Activated CD8-positive, alpha-beta memory T cell treated with anti-CD3 and anti-CD28 coated beads, Interleukin-2, amount 50 U/mL, for 1 hour (primary cell): ENCODE measurements around the gene ANKRD16.
"Not testable (repeated sequence)": the region's sequence is repeated elsewhere in the genome, so short reads cannot be mapped to it uniquely, and the experiment has no call there.

Source experiments
- DNase-seq: peaks from one replicate; pipeline ENCODE4 v3.0.0-alpha.2; 2020; ENCODE audit errors: extremely low read depth

Gene ANKRD16

DNA sequence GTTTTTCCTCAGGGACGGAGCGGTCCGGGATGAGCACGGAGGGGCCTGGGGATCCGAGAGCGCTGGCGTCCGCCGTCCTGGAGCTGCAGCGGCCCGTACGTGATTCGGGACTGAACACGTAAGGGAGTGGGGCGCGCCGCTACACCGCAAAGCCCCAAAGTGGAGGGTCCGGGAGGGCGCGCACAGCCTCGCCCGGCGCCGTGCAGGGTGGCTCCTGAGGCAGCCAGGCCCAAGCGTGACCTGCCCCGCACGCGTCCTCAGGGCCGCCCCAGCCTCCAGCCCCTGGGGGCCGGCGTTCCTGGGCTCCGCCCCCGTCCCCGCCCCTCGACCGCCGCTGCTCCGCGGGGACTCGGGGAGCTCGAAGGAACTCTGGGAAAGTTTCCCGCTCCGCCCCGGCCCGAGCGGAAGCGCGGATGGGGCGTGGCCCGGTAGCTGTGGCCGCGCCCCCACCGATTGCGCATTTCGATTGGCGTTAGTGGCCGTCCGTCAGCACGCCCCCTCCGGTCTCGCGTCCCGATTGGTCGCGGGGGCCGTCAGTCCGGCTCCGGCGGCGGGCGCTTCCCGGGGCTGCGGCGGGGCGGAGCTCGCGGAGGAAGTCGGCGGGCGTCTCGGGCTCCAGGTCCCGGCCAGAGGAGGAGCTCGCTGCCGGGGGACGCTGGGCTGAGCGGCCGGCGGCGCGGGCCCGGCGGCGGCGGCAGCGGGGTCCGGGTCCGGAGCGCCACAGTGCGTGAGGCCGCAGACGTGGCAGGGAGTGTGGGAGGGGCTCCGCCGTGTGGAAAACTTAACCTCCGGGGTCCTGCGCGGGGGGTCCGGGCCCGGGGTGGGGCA lies at the start of gene ANKRD16, which contains the start of gene FBH1:
ANKRD16 (minus strand) TSS at position 270 of the 828 bp plus-strand sequence. CDS start 539 bp downstream, outside the sequence.
FBH1 (plus strand) TSS at position 620 of the 828 bp plus-strand sequence; CDS start at position 723, 103 bp downstream.
- peak; percentile 84 for DNase-seq

DNA sequence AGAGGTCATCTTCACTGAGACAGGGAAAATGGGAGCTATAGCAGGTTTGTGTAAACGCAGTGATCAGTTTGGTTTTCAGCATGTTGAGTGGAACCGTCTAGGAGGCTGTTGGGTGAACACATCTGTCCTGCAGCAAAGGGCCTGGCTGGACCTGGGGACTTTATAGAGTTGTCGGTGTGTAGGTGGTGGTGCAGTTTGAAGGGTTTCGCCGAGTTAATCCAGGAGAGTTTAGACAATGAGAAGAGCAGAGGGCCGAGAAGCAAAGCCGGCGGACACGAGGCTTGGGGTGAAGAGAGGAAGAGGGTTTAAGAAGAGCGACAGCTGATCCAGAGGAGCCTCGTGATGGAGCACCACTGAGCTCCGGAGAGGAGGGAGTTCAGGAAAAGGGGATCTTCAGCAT lies 48.6 kb upstream of the ANKRD16 start:
- DNase-seq: no peak

DNA sequence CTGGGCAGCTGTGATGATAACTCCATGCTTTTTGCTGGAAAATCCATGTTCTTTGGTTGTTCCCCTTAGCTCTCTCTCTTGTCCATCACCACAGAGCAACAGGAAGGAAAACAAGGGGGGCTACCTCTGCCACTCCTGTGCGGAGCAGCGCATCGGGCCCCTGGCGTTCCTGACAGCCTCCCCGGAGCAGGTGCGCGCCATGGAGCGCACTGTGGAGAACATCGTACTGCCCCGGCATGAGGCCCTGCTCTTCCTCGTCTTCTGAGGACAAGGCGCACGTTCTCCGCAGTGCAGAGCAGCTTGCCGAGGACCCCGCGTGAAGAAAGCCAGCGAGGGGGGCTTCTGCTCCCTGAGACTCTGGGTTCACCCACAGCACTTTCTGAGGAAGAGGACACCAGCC lies 47.3 kb upstream of the ANKRD16 start:
- no peak for DNase-seq

DNA sequence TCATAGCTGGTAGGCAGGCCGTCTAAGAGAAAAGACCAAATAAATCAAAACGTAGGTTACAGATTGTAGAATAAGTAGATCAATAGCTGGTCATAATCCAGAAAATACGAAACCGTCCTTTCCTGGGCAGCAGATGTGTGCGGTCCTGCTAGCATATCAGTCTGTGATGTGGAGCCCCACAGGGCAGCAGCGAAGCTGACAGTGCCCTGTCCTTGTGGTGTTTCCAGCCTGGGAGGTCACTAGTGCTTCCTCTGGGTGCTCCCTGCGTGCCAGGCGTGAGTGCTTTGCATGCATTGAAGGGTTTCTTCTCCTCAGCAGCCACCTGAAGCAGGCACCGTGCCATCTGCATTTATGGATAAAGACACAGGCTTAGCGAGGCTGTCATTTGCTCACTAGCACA lies 45.9 kb upstream of the ANKRD16 start:
- no peak for DNase-seq

DNA sequence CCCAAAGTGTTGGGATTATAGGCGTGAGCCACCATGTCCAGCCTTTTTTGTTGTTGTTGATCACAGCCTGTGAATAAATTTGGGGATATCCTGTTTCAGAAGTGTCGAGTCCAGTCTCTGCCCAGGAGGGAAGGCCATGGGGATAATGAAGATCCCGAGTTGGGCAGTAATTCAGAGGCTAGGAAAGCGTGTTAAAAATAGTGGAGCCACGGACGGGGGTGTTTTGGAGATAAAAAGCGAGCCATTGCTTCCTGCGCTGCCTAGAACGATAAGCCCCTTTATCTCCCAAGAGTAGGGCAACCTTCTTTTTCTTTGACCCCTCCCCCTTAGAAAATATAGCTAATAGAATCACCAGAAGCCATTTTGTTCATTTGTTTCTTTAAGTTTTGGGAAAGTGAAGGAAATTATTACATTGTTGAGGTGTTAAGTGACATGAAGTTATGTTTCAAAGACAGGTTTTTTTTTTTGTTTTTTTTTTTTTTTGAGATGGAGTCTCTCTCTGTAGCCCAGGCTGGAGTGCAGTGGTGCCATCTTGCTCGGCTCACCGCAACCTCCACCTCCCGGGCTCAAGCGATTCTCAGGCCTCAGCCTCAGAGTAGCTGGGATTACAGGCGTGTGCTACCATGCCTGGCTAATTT lies 44.3 kb upstream of the ANKRD16 start:
- no peak for DNase-seq

DNA sequence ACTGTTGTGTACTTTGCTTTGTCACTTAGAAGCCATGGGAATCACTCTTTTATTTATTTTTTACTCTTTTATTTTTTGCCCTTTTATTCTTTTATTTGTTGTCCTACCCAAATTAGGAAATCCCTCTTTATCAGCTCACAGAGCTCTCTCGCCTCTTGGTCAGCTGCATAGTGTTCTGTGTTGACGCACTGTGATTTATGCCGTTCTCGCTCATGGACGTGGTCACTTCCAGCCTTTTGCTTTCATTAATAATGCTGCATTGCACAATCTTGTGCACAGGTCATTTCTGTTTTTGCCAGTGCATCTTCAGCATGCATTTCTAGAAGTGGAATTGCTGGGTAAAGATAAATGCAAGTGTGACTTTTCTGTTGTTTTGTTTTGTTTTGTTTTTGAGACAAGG lies 42.7 kb upstream of the ANKRD16 start:
- no peak for DNase-seq

DNA sequence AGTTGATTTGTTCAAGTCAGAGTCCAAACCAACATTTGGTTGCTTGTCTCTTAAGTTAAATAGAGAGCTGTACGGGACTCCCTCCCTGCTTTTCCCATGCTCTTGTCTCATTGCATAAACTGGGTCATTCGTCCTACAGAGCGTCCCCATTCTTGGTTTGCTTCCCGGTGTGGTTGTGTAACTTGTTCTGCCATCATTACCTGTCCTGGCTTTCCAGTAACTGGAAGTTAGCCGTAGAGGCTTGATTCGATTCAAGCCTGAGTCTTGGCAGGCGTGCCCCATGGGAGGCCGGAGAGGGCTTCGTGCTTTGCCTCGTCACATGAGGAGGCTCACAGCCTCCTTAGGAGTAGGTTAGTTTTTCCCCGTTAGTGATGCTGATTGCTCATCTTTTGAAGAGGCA lies 40.6 kb upstream of the ANKRD16 start:
- DNase-seq: no peak

DNA sequence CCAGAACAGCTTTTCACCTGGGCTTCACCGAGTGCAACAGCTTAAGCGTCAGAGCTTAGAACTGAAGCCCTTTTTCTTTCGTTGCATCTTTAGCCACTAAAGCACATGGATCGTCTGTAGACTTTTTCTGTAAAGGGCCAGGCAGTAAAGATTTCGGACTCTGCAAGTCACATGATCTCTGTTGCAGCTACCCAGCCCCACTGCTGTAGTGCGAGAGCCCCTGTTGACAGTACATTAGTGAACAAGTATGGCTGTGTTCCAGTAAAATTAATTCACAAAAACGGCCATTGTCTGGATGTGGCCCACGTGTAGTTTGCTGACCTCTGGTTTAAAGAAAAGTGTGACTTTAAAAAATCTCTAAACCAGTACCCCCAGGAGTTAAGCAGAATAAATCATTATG lies 39.7 kb upstream of the ANKRD16 start:
- no peak for DNase-seq

DNA sequence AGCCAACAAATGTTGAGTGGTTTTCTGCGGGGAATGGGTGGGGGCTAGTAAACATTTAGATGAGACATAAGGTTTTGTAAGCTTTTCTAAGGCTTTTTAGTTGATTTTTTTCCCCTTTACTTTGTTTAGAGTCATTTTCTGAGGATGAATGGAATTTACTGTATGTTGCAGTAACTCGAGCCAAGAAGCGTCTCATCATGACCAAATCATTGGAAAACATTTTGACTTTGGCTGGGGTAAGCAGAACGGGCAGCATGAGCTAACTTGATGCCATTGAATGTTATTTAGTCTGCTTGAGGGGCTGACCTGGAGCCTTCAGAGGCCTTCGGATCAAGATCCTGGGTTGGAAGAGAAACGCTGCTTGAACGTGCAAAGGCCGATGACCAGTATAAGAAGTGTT lies 37.6 kb upstream of the ANKRD16 start:
- no peak for DNase-seq

DNA sequence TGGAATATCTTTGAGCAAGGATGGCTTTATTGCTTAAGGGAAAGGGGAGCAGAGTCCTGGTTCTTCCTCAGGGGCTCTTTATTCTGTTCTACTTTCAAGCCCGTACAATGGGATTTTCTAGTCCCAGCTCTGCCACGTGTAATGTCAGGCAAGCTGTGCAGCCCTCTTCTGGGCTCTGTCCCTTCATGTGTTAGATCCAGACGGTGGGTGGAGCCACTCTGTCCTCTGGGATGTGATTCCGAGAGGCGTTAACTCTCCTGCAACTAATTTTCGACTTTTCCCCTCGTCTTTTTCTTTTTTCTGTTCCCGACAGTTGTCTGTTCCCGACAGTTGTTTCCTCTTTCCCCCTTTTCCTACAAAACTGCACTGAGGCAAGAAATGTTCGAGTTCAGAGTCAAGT lies 35.2 kb upstream of the ANKRD16 start:
- DNase-seq: no peak

DNA sequence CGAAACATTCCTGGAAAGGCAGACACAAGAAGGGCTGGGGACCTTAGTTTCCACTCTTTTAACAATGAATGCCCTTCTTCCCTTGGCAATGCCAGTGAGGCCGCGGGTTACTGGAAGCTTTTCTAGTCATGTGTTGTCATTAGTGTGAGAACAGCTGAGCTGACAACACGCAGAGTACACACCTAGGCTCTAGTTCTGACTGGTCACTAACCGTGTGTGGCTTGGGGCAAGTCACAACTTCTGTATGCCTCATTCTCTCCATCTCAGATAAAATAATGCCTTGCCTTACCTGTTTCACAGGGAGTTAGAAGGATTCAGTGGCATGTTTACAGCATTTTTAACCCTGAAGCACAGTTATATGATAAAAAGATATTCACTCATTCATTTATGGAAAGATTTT lies 32.1 kb upstream of the ANKRD16 start:
- DNase-seq: no peak

DNA sequence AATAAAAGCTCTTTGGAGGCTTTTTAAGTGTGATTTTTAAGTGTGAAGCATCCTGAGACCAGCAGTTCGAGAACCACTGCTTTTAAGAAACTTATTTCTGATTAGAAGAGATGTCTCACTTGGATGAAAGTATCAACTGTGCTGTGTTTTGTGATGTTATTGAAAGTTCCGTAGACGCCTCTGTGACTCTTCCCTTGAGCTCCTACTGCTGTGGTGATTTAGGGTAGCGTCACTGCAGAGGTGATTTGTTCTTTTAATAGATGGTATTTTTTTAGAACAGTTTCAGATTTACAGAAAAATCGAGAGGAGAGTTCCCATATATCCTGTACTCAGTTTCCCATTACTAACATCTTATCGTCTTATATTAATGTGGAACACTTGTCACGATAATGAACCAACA lies 29.9 kb upstream of the ANKRD16 start:
- no peak for DNase-seq

DNA sequence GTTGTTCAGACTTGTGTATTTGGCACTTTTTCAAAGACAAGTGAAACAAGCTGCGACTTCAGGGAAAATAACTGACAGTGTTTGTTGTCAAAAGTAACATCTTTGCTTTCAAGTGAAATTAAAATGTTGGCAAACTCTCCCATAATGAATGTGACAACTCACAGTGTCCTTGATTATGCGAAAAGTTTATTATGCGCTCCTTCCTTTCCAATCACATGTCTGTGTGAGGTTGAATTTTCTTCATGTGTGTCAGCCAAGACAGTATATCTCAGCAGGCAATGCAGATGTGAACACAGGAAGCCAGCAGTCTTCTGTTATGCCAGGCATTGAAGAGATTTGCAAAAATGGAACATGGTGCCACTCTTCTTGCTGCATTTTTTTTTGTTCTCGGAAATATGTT lies 29.1 kb upstream of the ANKRD16 start:
- DNase-seq: no peak

DNA sequence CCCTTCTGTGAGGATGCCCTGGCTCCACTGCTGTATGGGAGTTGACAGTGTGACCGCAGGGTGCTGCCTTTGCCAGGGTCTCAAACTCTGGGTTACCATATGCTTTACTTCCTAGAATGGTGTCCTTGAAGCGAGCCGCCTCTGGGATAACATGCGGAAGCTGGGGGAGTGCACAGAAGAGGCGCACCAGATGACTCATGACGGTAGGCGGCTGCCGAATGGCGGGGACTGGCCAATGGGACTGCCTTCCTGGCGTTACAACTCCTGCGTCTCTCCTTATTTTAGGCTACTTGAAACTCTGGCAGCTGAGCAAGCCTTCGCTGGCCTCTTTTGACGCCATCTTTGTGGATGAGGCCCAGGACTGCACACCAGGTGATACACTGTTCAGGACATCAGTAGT lies 27.6 kb upstream of the ANKRD16 start:
- no peak for DNase-seq

DNA sequence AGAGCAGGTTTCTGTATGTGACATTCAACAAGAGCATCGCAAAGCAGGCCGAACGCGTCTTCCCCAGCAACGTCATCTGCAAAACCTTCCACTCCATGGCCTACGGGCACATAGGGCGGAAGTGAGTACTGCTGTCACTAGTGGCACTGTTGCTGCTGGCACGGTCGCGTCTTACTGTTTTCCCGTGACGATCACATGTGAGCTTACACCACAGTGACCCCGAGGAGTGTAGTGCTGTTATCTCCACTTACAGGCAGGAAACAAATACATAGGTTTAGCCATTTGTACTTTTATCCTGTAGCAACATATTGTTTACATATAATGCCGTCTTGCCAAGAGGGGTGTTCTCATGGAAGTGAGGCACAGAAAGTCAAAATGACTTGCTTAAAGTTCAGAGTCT lies 25.8 kb upstream of the ANKRD16 start:
- no peak for DNase-seq

DNA sequence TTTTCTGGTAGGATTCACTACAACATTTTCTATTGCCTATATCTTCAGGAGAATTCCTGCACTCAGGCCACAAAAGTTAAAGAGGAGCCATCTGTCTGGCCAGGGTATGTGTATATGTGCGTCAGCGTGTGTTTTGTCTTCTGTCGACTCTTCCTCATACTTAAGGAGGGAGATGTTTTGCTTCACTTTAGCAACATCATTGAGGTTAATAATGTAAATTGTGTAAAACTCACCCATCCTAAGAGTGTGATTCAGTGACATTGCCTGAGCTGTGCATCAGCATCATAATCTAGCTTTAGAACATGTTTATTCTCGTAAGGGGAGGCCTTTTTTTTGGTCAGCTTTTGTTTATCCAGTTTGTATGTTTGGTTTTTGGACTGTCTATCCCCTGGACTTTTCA lies 24.0 kb upstream of the ANKRD16 start:
- DNase-seq: no peak

DNA sequence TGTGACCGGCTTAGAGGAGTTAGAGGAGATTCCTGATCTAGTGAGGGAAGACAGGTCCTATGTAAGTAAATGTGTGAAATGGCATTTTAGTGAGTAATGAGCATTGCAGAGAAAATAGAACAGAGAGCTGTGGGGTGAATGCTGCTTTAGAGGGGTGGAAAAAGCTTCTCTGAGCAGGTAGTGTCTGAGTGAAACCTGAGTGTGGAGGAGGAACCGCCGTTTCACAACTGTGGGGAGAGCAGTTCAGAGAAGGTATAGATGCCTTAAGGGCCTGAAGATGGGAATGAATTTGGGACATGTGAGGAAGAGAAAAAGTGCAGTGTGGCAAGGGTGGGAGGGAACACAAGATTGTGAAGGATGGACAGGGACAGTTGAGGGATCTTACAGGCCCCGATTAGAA lies 22.0 kb upstream of the ANKRD16 start:
- no peak for DNase-seq

DNA sequence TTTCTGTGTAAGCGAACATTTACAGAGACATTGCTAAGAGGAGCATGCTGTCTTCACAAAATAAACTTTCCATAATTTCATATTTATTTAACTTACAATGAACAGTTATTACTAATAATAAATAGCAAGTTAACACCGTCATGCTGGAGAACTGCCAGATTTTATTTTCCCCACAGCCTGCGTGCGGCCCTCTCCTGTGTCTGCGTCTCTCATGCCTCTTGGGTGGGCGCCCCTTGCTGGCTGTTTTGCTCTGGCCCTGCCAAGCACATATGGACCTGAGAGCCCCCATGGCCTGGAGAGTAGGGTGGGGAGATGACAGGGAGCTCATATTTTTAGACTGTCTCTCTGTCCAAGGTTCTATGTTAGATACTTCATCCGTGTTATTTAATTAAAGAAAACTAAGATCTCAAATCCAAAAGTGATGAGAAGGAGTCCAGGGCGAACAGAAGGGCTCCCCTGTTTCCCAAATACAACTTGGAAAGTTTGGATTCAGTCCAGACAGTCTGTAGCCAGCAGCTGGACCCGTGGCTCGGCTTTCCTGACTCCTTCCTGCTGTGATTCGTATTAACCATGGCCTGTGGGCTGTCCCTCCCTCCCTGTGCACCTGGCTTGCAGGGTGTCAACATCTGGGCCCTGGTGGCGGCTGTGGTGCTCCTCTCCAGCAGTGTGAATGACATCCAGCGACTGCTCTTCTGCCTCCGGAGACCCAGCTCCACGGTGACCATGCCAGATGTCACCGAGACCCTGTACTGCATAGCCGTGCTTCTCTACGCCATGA lies 20.8 kb upstream of the ANKRD16 start:
- DNase-seq: no peak

DNA sequence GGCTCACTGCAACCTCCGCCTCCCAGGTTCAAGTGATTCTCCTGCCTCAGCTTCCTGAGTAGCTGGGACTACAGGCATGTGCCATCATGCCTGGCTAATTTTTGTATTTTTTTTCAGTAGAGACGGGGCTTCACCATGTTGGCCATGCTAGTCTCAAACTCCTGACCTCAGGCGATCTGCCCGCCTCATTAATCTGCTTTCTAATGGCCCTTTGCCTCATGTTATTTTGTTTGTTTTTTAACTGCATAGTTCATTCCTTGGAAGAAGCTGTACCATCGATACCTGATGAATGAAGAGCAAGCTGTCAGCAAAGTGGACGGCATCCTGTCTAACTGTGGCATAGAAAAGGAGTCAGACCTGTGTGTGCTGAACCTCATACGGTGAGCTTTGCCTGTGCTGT lies 19.0 kb upstream of the ANKRD16 start:
- not testable (repeated sequence) for DNase-seq

DNA sequence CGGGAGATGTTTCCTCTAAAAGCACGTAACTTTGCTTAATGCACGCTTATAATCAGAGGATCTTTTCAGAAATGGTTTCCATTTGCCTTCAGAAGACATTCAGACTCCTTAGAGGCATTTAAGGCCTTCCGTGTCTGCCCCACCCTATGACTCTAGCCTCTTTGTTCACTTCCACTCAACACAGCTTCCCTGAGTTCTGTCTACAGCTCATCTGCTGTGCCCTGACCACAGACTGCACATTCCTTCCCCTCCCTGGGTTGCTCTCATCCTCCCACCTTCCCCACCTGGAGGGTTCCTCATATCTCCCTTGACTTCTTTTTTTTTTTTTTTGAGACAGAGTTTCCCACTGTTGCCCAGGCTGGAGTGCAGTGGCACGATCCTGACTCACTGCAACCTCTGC lies 17.0 kb upstream of the ANKRD16 start:
- DNase-seq: no peak

DNA sequence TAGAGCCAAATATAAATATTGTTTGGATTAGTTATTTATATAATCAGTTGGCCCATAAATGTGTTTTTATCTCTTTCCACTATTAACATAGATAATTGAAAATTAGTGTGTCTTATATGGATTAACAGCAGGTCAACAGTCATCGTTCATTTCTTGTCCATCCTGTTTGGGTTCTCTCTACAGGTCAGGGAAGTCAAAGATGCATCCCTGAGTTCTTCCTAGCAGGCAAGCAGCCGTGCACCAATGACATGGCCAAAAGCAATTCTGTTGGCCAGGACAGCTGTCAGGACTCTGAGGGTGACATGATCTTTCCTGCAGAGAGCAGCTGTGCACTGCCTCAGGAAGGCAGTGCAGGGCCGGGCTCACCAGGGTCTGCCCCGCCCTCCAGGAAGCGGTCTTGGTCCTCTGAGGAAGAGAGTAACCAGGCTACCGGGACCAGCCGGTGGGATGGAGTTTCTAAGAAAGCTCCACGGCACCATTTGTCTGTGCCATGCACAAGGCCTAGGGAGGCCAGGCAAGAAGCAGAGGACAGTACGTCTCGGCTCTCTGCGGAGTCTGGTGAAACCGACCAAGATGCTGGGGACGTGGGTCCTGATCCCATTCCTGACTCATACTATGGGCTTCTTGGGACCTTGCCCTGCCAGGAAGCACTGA lies 16.3 kb upstream of the ANKRD16 start:
- no peak for DNase-seq

DNA sequence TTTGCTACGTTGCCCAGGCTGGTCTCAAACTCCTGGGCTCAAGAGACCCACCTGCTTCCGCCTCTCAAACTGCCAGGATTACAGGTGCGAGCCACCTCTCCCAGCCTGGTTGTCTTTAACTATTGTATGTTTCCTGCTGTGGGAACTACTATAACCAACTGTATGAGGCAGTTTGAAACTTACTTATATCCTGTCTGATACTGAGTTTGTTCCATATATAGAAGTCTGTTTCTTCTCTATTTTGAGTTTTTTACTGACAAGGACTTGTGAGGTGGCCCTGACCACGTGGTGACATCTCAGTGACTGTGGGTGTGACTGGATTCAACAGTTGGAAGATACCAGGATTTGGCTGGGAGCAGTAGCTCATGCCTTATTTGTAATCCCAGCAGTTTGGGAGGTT lies 14.5 kb upstream of the ANKRD16 start:
- no peak for DNase-seq
